Putamen (tissue), 1 donor: ENCODE data around the gene C10orf90.

Source experiments
- DNase-seq: peaks from one replicate; pipeline ENCODE4 v3.0.0-alpha.2; 2016; ENCODE audit warnings: low spot score

C10orf90 gene

GRCh38 chr10:126425489-126426065 lies 244.9 kb downstream of the C10orf90 start:
- DNase-seq, result no peak

- no peak for DNase-seq
These were observed 245.5 kb downstream of the C10orf90 start for GRCh38 chr10:126425032-126425431.

- DNase-seq, result no peak
These were observed 246.6 kb downstream of the C10orf90 start for GRCh38 chr10:126423732-126424491.

- DNase-seq, result no peak
These were observed 247.9 kb downstream of the C10orf90 start for GRCh38 chr10:126422567-126422966.

GRCh38 chr10:126421756-126422256 lies 248.7 kb downstream of the C10orf90 start:
- no peak for DNase-seq

- DNase-seq, result no peak
These were observed 249.8 kb downstream of the C10orf90 start for GRCh38 chr10:126420567-126421300.

GRCh38 chr10:126417220-126417825 lies 253.2 kb downstream of the C10orf90 start:
- no peak for DNase-seq

GRCh38 chr10:126409821-126410220 lies 260.7 kb downstream of the C10orf90 start:
- no peak for DNase-seq

GRCh38 chr10:126408953-126409641 lies 261.4 kb downstream of the C10orf90 start:
- no peak for DNase-seq

- no peak for DNase-seq
These were observed 262.7 kb downstream of the C10orf90 start for GRCh38 chr10:126407831-126408230.

GRCh38 chr10:126405239-126405775 lies 265.2 kb downstream of the C10orf90 start:
- no peak for DNase-seq

- DNase-seq, result no peak
These were observed 267.5 kb downstream of the C10orf90 start for GRCh38 chr10:126402721-126403695.

- DNase-seq, result no peak
These were observed 269.9 kb downstream of the C10orf90 start for GRCh38 chr10:126400641-126401040.

GRCh38 chr10:126398924-126399323 lies 271.6 kb downstream of the C10orf90 start:
- DNase-seq, result no peak

- DNase-seq, result no peak
These were observed 272.1 kb downstream of the C10orf90 start for GRCh38 chr10:126398383-126398743.

GRCh38 chr10:126397640-126398382 lies 272.7 kb downstream of the C10orf90 start:
- no peak for DNase-seq

- DNase-seq, result no peak
These were observed 273.3 kb downstream of the C10orf90 start for GRCh38 chr10:126397156-126397555.

- DNase-seq, result no peak
These were observed 275.5 kb downstream of the C10orf90 start for GRCh38 chr10:126394948-126395347.

- no peak for DNase-seq
These were observed 277.4 kb downstream of the C10orf90 start for GRCh38 chr10:126393076-126393475.

GRCh38 chr10:126392469-126392868 lies 278.0 kb downstream of the C10orf90 start:
- peak; percentile 84 for DNase-seq
